Measurements from ENCODE around the gene LARP4B. TPM values are rescaled to one million over a fixed set of nuclear protein-coding genes. Genes with fewer than 3 reads are reported as not detected.
A peak's percentile ranks its signal among the peaks of the same experiment; 100 is the strongest.

LARP4B gene
- total RNA-seq, 4 donors from 2014 or later, result 24.9 to 47.5 (median 35.2) TPM

- Histone ChIP-seq H3K9me3 (no peaks in the 10 kb centered on the region), H3K4me3 (no peak overlapping the region), H3K4me1 (no peaks in the 10 kb centered on the region), H3K36me3 (peaks cover 0 to 100% of the 10 kb centered on the region in 2 donors), H3K27ac (no peak overlapping the region), H3K27me3 (no peaks in the 10 kb centered on the region)
- WGBS, 2 donors (ENCODE audit: low coverage in 1 of 2), result 92 to 96% methylated on average over 6 to 8 of the region's 8 CpGs
- no peak for ATAC-seq
- TF ChIP-seq POLR2AphosphoS5 (IDR thresholded peaks at IDR 0.05) (no peak), POLR2A (IDR thresholded peaks at IDR 0.05) (no peak), EP300 (IDR thresholded peaks at IDR 0.05) (no peak), CTCF (IDR thresholded peaks at IDR 0.05) (no peak)
Observed at GRCh38 chr10:819816-820215, 111.7 kb downstream of the LARP4B start.

- no peaks in the 10 kb centered on the region for H3K9me3 ChIP-seq
- WGBS, 2 donors (ENCODE audit: low coverage in 1 of 2), result 71 to 78% methylated on average over 5 to 7 of the region's 9 CpGs
- H3K27me3 ChIP-seq, result no peaks in the 10 kb centered on the region
- H3K36me3 ChIP-seq, result peaks cover 0 to 100% of the 10 kb centered on the region in 2 donors
- H3K27ac ChIP-seq, result no peak overlapping the region
- TF ChIP-seq POLR2AphosphoS5 (IDR thresholded peaks at IDR 0.05) (no peak), EP300 (IDR thresholded peaks at IDR 0.05) (no peak), CTCF (IDR thresholded peaks at IDR 0.05) (no peak), POLR2A (IDR thresholded peaks at IDR 0.05) (no peak)
- H3K4me1 ChIP-seq, result no peaks in the 10 kb centered on the region
- H3K4me3 ChIP-seq, result no peak overlapping the region
- no peak for ATAC-seq
Observed at GRCh38 chr10:819326-819725, 112.2 kb downstream of the LARP4B start.

GRCh38 chr10:818526-819220, 112.8 kb downstream of the LARP4B start:
- Histone ChIP-seq H3K9me3 (no peaks in the 10 kb centered on the region), H3K27ac (no peak overlapping the region), H3K4me3 (no peak overlapping the region), H3K4me1 (no peaks in the 10 kb centered on the region), H3K27me3 (no peaks in the 10 kb centered on the region), H3K36me3 (peaks cover 0 to 100% of the 10 kb centered on the region in 2 donors)
- no peak for TF ChIP-seq CTCF (IDR thresholded peaks at IDR 0.05)
- TF ChIP-seq EP300 (IDR thresholded peaks at IDR 0.05), result no peak
- TF ChIP-seq POLR2AphosphoS5 (IDR thresholded peaks at IDR 0.05), result no peak
- TF ChIP-seq POLR2A (IDR thresholded peaks at IDR 0.05), result no peak
- no peak for ATAC-seq
- 81 to 98% methylated on average over 5 to 9 of the region's 9 CpGs for WGBS, 2 donors (ENCODE audit: low coverage in 1 of 2)

- ATAC-seq, result no peak
- Histone ChIP-seq H3K36me3 (peaks cover 0 to 100% of the 10 kb centered on the region in 2 donors), H3K4me3 (no peak overlapping the region), H3K27me3 (no peaks in the 10 kb centered on the region), H3K9me3 (no peaks in the 10 kb centered on the region), H3K27ac (peak overlapping the region in 1 of 4 donors; percentile 11), H3K4me1 (no peaks in the 10 kb centered on the region)
- TF ChIP-seq POLR2AphosphoS5 (IDR thresholded peaks at IDR 0.05), result no peak
- no peak for TF ChIP-seq EP300 (IDR thresholded peaks at IDR 0.05)
- no peak for TF ChIP-seq POLR2A (IDR thresholded peaks at IDR 0.05)
- no peak for TF ChIP-seq CTCF (IDR thresholded peaks at IDR 0.05)
- WGBS, 2 donors (ENCODE audit: low coverage in 1 of 2), result 56% methylated on average over 1 of the region's 2 CpGs; no CpG with 5 or more reads in 1 of the 2 donors
Observed at GRCh38 chr10:818010-818409, 113.5 kb downstream of the LARP4B start.

GRCh38 chr10:817371-817770, 114.1 kb downstream of the LARP4B start:
- WGBS, 2 donors (ENCODE audit: low coverage in 1 of 2), result 59 to 70% methylated on average over 3 to 6 of the region's 6 CpGs
- TF ChIP-seq CTCF (IDR thresholded peaks at IDR 0.05) (no peak), POLR2AphosphoS5 (IDR thresholded peaks at IDR 0.05) (no peak), EP300 (IDR thresholded peaks at IDR 0.05) (no peak), POLR2A (IDR thresholded peaks at IDR 0.05) (no peak)
- H3K9me3 ChIP-seq, result no peaks in the 10 kb centered on the region
- no peaks in the 10 kb centered on the region for H3K27me3 ChIP-seq
- H3K27ac ChIP-seq, result no peak overlapping the region
- no peaks in the 10 kb centered on the region for H3K4me1 ChIP-seq
- no peak for ATAC-seq
- H3K36me3 ChIP-seq, result peaks cover 0 to 100% of the 10 kb centered on the region in 2 donors
- H3K4me3 ChIP-seq, result no peak overlapping the region

All from gastroesophageal sphincter (tissue), 4 donors.